GM18498 (cell line): ENCODE measurements around the gene P3R3URF.

Experiments
- ATAC-seq: cut with Tn5 transposase; IDR thresholded peaks from one replicate; pipeline ENCODE4 v1.9.1; 2021; ENCODE audit warnings: mild to moderate bottlenecking, moderate library complexity; ENCODE audit not compliant: unreplicated experiment

Gene P3R3URF

GRCh38 chr1:46194641-46195193 lies 18.4 kb upstream of the P3R3URF start:
- ATAC-seq = no peak

GRCh38 chr1:46193984-46194570 lies 17.8 kb upstream of the P3R3URF start:
- no peak for ATAC-seq

- no peak for ATAC-seq
Observed at GRCh38 chr1:46193285-46193684, 17.0 kb upstream of the P3R3URF start.

DNA sequence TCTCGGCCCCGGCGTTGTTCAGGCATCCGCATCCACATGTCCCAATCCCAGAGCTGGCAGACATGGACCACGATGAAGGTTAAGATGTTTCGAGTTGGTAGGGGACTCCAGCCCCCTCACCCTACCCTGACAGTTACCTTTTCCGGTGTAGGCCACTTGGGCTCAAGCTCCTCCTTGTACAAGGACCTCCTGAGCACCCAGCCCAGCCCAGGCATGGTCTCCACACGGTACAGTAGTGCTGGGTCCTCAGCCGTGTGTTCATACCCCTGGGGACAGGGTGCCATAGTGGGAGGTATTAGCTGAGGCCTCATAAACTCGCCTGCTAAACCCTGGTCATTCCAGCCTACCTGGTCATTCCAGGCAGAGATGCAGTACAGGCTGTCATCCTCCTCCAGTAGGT lies 15.9 kb upstream of the P3R3URF start:
- ATAC-seq = no peak

DNA sequence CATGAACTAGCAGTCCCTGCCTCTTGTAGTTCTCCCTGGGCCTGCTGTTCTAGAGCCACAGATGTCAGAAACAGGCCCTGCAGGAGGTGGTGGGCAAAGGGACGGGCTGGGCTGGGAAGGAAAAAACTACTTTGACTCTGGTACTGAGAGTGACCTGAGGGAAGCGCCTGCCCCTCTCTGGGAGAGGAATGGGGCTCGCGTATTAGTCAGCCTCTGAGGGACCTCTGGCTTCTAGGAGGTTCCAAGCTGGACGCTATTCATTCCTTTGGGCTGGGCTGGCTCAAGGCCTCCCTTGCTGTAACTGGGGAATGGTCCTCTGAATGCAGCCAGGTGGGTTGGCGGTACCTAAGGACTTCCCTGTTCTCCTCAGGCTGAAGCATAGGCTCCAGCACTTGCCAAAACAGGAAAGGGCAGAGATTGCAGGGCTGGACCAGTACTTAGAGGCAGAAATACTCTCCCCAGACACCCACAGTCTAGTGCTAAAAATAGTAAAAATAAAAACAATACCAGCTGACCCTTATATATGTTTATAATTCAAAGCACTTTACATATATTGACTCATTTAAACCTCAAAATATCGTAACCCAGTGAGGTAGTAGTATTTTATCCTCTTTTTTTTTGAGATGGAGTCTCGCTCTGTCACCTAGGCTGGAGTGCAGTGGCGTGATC lies 14.9 kb upstream of the P3R3URF start:
- ATAC-seq = no peak

DNA sequence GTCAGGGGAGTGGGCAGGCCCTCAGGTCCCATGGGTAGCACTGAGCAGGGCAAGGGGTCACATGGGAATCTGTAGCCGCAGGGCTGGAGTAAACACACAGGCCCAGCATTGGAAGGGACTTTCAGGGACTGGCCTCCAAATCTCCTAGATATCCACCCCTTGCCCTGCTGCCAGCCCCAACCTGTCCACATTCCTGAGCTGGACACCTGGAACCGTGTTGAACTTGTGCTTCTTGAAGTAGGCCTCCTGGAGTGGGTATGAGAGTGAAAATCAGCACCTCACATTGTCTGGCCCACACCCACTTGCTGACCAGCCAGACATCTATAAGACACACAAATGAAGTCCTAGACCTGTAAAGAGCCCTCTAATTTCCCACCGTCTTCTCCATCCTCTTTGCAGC lies 14.3 kb upstream of the P3R3URF start:
- no peak for ATAC-seq

- ATAC-seq = no peak
Observed at GRCh38 chr1:46188295-46189030, 12.2 kb upstream of the P3R3URF start.

- no peak for ATAC-seq
Observed at GRCh38 chr1:46187106-46187869, 11.0 kb upstream of the P3R3URF start.

- no peak for ATAC-seq
Observed at GRCh38 chr1:46186076-46186475, 9.8 kb upstream of the P3R3URF start.

DNA sequence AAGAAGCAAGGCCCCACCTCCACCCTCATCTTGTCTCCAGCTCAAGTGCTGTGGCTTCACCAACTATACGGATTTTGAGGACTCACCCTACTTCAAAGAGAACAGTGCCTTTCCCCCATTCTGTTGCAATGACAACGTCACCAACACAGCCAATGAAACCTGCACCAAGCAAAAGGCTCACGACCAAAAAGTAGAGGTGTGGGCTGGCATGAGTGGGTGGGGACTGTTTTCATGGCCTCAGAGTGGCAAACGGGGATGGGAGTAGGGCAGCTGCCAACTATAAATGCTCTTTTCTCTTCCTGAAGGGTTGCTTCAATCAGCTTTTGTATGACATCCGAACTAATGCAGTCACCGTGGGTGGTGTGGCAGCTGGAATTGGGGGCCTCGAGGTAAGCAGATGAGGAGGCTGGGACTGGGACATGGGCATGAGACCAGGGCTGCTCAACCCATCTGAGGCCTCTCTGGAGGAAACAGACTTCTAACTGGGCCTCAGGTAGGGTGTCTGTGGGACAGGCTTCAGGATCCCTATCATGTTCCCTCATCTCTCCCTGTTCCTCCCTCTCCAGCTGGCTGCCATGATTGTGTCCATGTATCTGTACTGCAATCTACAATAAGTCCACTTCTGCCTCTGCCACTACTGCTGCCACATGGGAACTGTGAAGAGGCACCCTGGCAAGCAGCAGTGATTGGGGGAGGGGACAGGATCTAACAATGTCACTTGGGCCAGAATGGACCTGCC lies 8.8 kb upstream of the P3R3URF start:
- no peak for ATAC-seq

GRCh38 chr1:46183926-46184557 lies 7.8 kb upstream of the P3R3URF start:
- no peak for ATAC-seq

DNA sequence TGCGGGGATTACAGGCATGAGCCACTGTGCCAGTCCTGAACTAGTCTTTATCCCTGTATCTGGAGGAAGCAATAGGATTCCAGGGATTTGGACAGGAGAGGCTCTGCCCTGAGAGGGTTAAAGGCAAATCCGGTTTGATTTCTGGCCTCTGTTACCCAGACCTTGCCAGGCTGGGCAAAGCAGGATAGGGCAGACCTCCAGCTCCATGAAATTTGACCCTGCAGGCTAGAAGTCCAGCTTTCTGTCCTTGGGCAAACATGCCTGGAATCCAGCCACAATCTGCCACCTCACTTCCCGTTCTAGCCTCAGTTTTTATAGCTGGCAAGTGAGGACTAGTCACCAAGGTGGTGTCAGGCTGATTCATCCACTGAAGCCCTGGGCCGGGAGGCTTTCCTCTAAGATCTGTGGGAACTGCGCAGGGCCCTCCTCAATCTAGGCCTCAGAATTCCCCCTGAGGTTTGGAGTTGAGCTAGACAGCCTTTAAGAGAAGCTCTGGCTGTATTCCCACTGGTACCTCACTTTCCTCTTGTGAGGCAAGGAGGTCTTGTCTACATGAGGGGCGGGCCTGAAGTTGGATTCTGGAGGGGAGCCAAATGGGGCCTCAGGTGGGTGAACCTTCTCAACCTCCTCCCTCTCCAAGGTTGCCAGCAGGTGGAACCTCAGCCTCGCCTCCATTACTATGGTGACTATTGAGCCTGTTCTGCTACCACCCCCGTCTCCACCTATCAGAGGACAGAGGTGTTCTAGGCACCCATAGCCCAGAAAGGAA lies 7.0 kb upstream of the P3R3URF start:
- no peak for ATAC-seq

DNA sequence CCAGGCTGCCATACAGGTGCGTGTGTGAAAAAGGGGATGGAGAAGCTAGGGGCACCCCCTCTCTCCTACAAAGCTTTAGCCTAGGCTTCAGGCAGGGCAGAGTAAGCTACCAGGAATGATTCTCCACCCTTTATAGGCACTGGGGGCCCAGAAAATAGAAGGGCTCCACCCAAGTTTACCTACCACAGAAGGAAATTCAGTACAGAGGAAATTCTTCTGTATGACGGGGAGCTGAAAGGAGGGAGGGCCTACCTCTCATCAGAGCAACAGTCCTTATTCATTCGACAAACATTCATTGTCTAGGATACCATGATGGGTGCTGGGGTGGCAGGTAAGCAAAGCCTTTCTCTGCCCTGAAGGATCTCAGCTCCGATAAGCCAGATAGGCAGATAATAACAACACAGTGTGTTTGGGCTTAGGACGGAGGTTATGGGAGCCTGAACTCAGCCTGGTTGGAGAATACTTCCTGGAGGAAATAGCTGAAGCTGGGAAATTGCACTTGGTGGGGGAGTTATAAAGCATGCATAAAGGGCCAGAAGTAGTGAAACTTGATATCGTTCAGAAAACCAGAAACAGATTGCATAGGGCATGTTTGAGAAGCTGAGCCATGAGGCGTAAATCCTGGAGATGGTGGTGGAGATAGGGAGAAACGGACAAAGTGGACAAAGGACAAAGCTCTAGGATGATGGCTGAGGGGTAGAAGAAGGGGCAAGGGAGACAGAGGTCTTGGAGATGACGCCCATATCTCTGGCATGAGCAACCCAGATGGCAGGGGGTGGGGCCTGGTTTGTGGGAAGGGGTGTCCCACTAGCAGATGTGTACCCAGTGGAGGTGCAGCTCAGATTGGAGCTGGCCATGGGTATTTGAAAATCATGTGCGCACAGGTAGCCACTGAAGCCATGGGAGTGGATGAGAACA lies 5.3 kb upstream of the P3R3URF start:
- ATAC-seq = no peak

- no peak for ATAC-seq
Observed at GRCh38 chr1:46180082-46180616, 3.9 kb upstream of the P3R3URF start.

- ATAC-seq = no peak
Observed at GRCh38 chr1:46179138-46180081, 3.1 kb upstream of the P3R3URF start.

GRCh38 chr1:46175243-46175642 lies 1.0 kb downstream of the P3R3URF start:
- no peak for ATAC-seq
